ENCODE data around the gene BAAT.
"Not testable (repeated sequence)": the region's sequence is repeated elsewhere in the genome, so short reads cannot be mapped to it uniquely, and the experiment has no call there.

The BAAT gene

DNA sequence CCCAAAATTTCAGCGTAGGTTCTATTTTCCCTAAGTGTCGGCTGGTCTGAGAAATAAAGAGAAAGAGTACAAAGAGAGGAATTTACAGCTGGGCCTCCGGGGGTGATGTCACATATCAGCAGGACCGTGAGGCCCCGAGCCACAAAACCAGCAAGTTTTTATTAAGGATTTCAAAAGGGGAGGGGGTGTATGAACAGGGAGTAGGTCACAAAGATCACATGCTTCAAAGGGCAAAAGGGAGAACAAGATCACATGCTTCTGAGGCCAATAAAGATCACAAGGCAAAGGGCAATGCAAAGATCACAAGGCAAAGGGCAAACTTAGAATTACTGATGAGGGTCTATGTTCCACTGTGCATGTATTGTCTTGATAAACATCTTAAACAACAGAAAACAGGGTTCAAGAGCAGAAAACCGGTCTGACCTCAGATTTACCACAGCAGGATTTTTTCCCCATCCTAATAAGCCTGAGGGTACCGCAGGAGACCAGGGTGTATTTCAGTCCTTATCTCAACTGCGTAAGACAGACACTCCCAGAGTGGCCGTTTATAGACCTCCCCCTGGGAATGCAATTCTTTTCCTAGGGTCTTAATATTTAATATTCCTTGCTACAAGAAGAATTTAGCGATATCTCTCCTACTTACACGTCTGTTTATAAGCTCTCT lies at the start of gene BAAT:
Gene BAAT, minus strand, starts transcription at position 134 of the 664 bp plus-strand sequence. CDS start 13,602 bp downstream, outside the sequence.
- not testable (repeated sequence) for DNase-seq

DNA sequence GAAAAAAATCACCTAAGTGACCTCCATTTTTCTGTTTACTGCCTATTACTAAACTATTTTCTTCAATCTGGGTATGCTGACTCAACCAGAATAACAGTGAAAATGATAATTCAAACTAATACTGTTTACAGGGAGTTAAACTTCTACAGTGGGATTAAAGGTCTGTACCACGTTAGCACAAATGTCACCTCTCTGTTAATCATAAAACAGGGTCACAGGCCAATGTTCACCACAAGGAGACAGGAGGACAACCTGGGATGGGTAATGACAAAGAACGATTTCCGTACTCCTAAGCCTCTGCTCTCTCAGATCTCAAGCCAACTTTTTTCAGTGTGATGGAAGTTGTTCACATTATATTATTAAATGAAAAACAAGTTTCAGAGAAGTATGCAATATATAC lies 48.4 kb upstream of the BAAT start:
- DNase-seq = no peak

DNA sequence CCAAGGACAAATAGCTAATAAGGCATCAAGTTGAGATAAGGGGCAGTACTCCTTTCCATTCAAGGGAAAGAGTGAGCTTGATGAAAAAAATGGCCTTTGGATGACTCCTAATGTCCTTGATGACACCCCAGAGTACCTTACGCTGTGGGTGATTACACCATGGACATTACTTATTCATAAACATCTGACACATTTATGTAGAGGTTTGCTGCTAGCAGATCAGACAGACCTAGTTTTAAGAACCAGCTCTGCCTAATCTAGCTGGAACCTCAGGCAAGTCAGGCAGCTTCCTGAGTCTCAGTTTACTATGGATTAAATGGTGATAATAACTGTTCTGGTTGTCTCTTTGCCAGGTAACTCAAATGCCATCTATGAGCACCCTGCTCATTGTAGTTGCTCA lies 47.9 kb upstream of the BAAT start:
- no peak for DNase-seq

DNA sequence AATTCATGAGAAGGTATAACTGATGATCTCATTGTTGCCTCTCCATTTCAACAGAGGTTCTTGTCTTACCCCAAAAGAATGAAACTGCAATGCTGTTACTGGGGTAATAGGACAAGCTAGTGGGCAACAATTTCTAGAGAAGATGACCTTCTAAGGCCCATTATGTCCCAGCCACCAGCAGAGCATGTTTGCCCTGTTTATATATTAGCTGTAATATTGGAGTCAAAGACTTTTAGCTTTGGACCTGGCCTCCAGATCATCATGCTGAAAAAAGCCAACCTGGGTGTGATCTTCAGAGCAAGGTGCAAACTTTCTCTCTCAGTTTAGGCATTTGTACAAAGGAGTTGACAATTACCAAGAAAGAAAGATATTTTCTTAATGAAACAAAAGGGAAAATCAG lies 47.4 kb upstream of the BAAT start:
- no peak for DNase-seq

DNA sequence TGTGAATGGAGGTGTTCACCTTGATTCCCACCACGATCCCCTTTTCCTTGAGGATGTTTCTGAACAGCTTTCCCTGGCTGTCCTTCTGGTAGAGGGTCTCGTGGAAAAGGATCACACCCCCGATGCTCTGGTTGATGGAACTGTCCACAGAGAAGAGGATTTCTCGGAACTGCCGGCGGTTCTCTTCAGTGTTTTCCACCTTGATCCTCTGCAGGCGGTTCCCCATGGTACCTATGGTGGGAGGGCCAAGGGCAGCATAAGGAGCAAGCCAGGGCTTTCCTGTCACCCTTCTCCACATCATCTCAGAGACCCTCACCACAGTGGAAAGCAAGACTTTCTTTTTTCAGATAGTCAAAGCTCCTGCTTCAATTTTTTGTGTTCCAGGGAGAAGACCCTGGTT lies 44.9 kb upstream of the BAAT start:
- no peak for DNase-seq

DNA sequence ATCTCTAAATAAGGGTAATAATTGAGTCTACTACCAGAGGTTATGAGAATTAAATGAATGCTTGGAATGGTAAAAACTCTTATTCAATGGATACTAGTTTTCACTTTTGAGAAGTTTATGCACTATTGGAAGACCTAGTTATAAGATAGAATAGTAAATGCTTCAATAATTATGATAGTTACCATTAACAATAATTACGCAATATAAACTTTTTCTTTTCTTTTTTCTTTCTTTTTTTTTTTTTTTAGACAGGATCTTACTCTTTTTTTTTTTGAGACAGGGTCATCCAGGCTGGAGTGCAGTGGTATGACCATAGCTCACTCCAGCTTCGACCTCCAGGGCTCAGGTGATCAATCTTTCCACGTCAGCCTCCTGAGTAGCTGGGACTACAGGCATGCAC lies 44.1 kb upstream of the BAAT start:
- DNase-seq = no peak

DNA sequence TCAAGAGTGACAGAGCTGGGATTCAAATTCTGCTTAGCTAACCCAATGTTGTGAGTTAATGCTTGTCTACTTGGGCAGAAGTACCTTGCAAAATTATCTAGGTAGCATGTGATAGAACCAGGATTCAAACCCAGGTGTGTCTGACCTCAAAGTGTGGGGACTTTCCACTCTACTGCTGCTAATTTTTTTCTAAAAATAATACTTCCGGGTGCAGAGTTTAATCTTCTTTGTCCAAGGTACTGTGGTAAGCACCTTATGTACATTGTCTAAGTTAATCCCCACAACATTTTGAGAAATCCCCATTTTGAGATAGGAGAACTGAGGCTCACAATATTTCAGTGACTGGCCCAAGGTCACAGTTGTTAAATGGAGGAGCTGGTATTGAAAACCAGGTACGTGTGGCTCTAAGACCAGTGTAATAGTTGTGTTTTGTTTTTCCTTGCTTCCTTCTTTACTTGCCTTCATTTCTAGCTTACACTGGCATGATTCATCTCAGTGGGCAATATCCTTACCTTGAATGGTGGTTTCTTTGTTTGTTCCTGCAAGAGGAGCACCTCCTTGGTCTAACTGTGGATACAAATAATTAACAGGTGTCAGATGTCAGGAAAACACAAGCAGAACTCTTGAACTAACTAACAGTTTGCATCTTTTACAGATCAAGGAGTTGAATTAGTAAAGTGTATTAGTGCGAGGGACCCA lies 43.3 kb upstream of the BAAT start:
- DNase-seq = no peak

DNA sequence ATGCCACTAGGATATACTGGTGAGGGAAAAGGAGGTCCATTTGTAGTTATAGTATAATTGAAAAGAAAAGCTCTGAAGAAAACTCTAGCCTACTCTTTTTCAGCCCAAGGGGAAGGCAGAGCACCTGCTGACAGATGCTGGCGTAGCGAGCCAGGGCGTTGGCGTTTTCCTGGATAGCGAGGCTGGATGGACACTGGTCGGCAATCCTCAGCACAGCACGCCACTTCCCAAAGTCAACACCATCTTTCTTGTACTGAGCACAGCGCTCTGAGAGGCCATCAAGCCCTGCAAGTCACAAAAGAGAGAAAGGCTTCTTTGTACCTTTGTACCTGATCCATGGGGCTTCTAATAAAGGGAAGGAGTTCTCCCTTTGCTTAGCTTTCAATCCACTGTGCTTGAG lies 42.6 kb upstream of the BAAT start:
- DNase-seq = no peak

DNA sequence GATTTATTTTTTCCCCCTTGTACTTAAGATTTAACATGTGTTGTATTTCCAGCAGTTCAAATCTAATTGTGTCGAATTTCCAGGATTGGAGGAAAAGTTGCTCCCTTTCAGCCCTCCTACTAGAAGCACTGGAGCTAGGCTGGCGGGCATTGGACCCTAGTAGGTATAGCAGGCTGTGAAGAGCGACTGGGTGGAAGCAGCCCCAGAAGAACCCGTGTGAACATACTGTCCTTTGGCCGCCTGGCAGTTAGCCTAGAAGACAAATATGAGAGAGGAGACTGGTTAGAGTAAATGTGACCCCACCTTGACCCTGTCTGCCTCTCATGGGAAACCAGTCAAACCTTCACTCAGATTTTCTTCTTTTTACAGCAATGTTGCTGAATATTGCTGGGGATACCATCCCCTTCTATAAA lies 36.9 kb upstream of the BAAT start:
- no peak for DNase-seq

DNA sequence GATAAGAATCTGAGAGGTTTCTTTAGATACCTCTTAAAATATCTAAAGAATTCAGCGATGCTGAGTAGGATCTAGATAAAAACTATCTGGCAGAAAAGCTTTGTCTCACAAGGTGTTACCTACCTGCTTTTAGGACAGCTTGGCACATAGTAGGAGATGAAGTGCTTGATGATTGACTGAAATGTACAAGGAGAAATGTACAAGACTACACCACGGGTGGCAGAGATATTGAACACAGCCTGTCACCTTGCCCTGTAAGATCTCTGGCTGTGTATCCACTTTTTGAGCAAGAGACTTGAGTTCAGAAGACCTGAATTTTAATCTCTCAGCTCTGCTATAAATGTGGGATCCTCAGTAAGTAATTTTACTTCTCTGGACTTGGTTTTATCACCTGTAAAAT lies 35.1 kb upstream of the BAAT start:
- DNase-seq = no peak

DNA sequence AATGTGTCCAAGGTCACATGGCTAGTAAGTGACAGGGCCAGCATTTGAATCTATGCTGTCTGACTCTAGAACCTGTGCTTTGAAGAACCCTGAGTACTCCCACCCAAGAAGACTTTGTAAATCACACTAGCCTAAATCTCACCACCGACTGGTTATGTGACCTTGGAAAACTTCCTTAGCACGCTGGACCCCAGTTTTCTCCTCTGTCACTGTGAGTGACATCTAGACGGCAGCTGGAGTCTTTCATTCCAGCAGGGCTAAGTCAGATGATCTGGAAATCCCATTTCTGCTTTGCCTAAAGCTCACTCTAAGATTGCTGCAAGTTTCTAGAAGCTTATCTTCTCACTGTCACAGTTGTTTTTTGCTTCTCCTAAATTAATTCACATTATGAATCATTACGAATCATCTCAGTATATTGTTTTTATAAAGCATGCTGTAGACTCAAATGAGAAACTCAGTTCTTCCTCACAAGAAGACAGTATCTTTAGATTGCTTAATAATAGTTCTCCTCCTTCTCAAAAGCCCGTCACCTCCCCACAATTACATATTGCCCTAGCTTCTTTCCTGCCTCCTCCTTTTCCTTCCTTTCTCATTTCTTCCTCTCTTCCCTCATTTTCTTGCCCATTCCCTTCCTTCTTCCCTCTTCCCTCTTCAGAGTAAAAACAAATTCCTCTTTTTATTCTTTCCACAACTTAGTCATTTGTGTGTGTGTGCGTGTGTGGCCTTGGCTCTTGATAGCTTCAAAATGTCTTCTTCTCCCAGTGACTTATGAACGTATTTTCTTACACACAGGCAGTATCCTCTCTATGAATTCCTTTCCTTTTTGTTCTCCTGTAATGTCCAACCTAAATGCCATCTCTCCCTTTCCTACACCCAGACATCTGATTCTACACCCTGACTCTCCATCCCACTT lies 34.0 kb upstream of the BAAT start:
- DNase-seq = no peak

DNA sequence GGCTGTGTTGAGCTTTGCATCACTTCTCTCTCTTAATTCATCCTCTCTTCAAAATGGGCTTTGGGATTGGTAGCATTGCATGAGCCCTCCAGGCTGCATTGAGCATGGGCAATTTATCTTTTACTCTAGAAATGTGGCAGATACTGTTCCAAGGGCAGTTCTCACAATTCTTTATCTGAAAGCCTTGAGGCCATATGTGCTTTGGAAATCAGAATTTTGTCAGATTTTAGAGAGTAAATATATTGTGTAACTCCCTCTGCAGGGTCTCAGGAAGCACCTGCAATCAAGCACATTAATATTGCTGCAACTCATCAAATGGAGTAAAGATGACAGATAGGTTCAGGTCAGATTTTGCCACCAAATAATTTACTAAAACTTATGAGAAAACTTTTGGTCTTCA lies 33.2 kb upstream of the BAAT start:
- DNase-seq = no peak

DNA sequence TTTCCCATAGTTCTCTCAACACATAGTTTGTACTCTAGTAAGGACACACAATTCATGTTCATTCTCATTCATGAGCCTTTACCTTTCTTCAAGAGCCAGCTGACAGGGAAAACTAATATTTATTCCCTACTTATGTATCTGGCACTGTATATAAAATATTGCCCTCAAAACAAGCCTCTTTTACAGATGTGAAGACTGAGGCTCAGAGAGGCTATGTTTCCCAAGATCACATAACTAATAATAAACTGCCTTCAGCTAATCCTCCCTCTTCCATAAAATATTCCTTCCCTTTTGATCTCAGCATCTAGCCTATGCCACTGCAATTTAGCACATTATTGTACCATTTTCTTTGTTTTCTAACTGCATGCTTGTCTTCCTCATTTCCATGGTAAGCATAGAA lies 32.6 kb upstream of the BAAT start:
- no peak for DNase-seq

DNA sequence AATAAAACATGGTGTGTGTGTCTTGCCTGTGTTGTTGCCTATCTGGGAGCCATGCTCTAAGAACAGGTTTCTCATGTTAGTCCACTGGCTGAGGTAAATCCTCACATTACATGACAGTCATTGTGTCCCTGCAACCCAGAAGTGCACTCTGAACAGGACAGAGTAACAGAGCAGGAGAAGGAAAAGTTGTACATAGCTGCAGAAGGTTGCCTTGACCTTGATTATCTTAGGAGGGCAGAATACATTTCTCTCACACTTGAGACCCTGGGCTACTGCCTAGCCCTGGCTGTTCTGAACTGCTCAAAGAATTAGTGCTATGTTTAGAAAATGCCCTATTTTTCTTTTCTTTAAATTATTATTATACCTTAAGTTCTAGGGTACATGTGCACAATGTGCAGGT lies 30.8 kb upstream of the BAAT start:
- no peak for DNase-seq

DNA sequence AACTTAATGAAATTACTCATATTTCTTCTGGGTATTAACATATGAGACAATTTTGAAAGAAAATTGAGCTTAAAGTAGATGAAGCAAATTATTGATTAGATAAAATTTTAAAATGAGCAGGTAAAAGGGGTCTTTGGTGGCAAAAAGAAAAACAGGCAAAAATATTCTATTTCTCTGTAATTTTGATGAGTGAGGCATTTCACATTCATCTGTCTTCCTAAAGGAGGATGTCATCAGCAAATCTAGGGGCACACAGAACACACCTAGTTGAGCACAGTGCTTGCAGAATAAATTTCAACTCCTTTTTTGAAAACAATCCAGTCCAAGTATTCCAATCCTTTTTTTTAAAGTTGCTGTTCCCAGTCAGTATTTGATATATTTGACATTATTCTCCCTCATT lies 30.0 kb upstream of the BAAT start:
- no peak for DNase-seq

DNA sequence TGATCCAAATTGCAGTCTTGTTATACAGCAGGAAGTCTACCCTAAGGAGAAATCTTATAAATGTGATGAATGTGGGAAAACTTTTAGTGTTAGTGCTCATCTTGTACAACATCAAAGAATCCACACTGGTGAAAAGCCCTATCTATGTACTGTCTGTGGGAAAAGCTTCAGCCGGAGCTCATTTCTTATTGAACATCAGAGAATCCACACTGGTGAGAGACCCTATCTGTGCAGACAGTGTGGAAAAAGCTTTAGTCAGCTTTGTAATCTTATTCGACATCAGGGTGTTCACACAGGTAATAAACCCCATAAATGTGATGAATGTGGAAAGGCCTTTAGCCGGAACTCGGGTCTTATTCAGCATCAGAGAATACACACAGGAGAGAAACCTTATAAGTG lies 24.3 kb upstream of the BAAT start:
- no peak for DNase-seq

DNA sequence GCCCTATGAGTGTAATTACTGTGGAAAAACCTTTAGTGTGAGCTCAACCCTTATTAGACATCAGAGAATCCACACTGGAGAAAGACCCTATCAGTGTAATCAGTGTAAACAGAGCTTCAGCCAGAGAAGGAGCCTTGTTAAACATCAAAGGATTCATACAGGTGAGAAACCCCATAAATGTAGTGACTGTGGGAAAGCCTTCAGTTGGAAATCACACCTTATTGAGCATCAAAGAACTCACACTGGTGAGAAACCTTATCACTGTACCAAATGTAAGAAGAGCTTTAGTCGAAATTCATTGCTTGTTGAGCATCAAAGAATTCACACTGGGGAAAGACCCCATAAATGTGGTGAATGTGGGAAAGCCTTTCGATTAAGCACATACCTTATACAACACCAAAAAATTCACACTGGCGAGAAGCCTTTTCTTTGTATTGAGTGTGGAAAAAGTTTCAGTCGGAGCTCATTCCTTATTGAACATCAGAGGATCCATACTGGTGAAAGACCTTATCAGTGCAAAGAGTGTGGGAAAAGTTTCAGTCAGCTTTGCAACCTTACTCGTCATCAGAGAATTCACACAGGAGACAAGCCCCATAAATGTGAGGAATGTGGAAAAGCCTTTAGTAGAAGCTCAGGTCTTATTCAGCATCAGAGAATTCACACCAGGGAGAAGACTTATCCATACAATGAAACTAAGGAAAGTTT lies 23.7 kb upstream of the BAAT start:
- DNase-seq = no peak

DNA sequence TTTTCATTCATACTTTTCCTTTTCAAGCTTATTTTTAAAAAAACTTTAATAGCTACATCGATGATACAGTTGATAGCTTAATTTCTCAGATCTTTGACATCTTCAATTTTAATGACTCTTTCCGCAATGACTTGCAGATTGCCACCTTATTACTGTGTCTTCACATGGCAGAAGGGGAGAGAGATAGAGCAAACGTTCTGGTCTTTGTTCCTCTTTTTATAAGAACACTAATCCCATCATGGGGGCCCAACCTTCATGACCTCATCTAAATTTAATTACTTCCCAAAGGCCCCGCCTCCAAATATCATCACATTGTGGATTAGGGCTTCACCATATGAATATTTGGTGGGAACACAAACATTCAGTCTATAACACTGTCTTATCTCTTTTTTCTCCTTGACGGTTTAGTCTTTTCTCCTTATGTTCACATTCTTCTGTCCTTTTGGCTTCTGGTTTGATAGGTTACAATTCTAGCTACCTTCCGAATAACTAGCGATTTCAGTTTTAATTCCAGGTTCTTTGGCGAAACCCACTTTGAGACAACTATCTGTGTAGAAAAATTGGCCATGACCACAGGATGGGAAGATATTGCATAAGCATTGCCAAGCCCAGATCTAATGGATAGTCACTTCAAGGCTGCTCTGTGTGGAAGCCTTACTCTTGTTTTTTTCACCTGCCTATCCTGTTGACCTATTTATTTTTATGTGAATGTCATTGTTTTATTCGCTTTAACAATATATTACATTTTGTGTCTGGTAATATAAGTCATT lies 18.9 kb upstream of the BAAT start:
- no peak for DNase-seq

DNA sequence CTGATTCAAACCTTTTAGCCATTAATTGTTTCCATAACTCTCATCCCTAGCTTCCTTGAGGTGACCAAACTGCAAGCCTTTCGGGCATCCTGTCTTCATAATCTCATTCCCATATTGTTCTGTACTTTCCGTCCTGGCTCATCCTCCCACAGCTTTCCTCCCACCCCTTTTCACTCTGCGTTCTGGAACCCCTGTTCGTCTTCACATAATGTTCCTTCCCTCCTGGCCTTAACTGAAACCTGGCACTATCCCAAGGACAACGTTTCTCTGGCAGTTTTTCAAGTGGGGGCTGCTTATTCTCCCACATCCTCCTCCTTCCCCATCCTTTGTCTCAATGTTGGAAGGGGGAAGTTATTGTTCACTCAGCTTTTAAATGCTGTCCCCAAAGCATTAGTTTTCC lies 15.3 kb upstream of the BAAT start:
- peak in 1 of 14 donors; percentile 1 for DNase-seq

DNA sequence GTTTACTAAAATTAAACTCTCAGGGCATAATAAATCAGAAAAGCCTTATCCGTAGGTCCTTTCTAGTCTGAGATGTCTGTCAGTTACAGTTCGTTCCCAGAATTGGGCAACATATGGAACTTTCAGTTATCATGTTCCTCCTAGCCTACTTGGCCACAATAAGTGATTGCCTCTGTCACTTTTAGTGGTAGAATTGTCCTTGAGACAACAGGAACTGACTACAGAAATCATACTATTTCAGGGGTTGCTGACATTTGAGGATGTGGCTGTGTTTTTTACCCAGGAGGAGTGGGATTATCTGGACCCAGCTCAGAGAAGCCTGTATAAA lies 14.8 kb upstream of the BAAT start:
- DNase-seq = no peak

DNA sequence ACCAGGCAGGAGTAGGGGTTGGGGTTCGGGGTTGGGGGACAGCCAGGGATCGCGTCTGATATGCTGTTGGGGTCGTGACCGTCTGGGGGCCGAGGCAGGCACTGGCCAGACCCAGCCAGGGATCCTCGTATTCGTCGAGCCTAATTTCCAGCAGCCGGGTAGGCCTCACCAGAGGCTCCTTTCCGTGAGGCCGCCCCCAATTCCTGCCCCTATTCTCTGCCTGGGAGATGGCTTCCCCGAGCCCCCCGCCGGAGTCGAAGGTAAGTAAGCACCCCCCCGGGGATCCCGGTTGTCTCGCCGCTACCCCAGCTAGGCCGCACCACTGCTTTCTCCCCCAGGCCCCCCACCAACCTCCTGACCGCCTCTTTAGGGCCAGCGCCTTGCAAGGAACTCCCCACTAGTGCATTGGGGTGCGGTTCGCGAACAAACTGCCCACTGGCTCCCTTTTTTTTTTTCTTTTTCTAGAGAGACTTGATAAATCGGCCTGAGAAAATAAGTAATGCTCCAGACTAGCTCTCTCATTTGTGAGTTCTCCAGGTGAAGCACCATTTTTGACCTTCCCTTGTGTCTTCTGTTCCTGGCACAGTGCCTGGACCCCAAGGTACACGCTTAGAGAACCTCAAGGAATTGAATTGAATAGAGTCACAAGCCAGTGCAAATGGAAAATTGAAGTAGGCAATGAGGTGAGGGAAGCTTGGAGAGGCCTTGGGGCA lies 14.3 kb upstream of the BAAT start:
- DNase-seq = peak in 1 of 14 donors; percentile 34

All from C1 segment of cervical spinal cord (tissue), 14 donors.